Measurements from ENCODE around the gene VCAM1. TPM values are rescaled to one million over a fixed set of nuclear protein-coding genes. Genes with fewer than 3 reads are reported as not detected.

Gene VCAM1
- total RNA-seq, 1 experiment from 2014 or later = 0.08 TPM

DNA sequence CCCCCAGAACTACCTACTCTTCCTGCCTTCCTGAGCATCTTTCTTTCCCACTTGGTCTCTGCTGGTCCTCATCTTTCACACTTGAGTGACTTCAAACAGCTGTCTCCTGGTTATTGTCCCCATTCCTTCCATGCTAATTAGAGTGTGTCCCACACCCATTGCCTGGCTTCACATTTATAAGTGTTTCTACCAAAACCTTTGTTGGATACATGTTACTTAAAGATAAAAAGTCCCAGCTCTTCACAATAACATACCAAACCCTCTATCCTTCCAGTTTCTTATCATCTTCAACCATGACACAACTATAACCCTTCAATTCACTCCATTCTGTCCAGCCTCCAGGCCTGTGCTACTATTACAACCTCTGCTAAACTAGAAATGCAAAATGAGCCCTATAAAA lies 41.0 kb downstream of the VCAM1 start:
- ATAC-seq (no peak), DNase-seq (ENCODE audit: low read depth, low spot score) (no peak)
- intact Hi-C loops (cut with micrococcal nuclease; ENCODE audit: unreplicated experiment) = no loop called here
- CTCF ChIA-PET = no interaction called here
- POLR2A ChIA-PET = no interaction called here
- H3K9me3 ChIP-seq (ENCODE audit: control insufficient read depth, insufficient read depth, low read depth, low read length) = no peaks in the 10 kb centered on the region
- no peak overlapping the region for H3K4me3 ChIP-seq (ENCODE audit: low read depth in 2 of 2, low read length in 2 of 2)
- TF ChIP-seq SIN3A (IDR thresholded peaks at IDR 0.05; ENCODE audit: borderline replicate concordance, insufficient read depth, low read depth, low read length) = no peak
- TF ChIP-seq, protein P1, sequence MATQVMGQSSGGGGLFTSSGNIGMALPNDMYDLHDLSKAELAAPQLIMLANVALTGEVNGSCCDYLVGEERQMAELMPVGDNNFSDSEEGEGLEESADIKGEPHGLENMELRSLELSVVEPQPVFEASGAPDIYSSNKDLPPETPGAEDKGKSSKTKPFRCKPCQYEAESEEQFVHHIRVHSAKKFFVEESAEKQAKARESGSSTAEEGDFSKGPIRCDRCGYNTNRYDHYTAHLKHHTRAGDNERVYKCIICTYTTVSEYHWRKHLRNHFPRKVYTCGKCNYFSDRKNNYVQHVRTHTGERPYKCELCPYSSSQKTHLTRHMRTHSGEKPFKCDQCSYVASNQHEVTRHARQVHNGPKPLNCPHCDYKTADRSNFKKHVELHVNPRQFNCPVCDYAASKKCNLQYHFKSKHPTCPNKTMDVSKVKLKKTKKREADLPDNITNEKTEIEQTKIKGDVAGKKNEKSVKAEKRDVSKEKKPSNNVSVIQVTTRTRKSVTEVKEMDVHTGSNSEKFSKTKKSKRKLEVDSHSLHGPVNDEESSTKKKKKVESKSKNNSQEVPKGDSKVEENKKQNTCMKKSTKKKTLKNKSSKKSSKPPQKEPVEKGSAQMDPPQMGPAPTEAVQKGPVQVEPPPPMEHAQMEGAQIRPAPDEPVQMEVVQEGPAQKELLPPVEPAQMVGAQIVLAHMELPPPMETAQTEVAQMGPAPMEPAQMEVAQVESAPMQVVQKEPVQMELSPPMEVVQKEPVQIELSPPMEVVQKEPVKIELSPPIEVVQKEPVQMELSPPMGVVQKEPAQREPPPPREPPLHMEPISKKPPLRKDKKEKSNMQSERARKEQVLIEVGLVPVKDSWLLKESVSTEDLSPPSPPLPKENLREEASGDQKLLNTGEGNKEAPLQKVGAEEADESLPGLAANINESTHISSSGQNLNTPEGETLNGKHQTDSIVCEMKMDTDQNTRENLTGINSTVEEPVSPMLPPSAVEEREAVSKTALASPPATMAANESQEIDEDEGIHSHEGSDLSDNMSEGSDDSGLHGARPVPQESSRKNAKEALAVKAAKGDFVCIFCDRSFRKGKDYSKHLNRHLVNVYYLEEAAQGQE (IDR thresholded peaks at IDR 0.05; ENCODE audit: insufficient read depth in 1 of 2, low read depth in 2 of 2, low read length in 1 of 2) = no peak
- no peak for TF ChIP-seq TCF7L2 (IDR thresholded peaks at IDR 0.05; ENCODE audit: low read depth, low read length)
- TF ChIP-seq POLR2AphosphoS5 (IDR thresholded peaks at IDR 0.05; ENCODE audit: low read depth, low read length) = no peak
- TF ChIP-seq, protein P2, sequence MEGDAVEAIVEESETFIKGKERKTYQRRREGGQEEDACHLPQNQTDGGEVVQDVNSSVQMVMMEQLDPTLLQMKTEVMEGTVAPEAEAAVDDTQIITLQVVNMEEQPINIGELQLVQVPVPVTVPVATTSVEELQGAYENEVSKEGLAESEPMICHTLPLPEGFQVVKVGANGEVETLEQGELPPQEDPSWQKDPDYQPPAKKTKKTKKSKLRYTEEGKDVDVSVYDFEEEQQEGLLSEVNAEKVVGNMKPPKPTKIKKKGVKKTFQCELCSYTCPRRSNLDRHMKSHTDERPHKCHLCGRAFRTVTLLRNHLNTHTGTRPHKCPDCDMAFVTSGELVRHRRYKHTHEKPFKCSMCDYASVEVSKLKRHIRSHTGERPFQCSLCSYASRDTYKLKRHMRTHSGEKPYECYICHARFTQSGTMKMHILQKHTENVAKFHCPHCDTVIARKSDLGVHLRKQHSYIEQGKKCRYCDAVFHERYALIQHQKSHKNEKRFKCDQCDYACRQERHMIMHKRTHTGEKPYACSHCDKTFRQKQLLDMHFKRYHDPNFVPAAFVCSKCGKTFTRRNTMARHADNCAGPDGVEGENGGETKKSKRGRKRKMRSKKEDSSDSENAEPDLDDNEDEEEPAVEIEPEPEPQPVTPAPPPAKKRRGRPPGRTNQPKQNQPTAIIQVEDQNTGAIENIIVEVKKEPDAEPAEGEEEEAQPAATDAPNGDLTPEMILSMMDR (IDR thresholded peaks at IDR 0.05) = no peak
- no peak overlapping the region for H3K27ac ChIP-seq (ENCODE audit: low read length)
- H3K36me3 ChIP-seq (ENCODE audit: control insufficient read depth, insufficient read depth, low read length) = no peaks in the 10 kb centered on the region
- H3K4me1 ChIP-seq (ENCODE audit: control insufficient read depth, insufficient read depth, low read length) = no peaks in the 10 kb centered on the region
- BruUV-seq (replicated peaks) = no TSS peak
- H3K27me3 ChIP-seq (ENCODE audit: control insufficient read depth, insufficient read depth, low read length) = no peaks in the 10 kb centered on the region
- in situ Hi-C loops (cut with HindIII; ENCODE audit: low pct_unique_long_range_greater_than_20kb, low sequenced_read_pairs) = no loop called here

DNA sequence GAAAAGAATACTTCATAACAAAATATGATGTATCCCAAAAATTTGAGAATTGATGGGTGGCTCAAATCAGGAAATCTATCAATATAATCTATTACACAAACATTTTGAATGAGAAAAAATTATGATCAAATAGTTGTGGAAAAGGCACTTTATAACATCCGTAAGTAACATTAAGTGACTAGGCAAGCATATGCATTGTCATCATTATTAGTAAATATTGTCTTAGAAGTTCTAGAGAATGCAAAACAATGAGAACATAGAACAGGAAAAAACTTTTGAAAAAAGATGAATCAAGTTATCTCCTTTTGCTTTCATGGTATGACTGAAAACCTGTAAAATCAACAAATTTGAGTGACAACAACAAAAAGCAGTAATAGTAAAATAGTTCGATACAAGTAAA lies 42.9 kb downstream of the VCAM1 start:
- POLR2A ChIA-PET = no interaction called here
- CTCF ChIA-PET = no interaction called here
- H3K27ac ChIP-seq (ENCODE audit: low read length) = no peak overlapping the region
- no peaks in the 10 kb centered on the region for H3K9me3 ChIP-seq (ENCODE audit: control insufficient read depth, insufficient read depth, low read depth, low read length)
- ATAC-seq (no peak), DNase-seq (ENCODE audit: low read depth, low spot score) (no peak)
- H3K27me3 ChIP-seq (ENCODE audit: control insufficient read depth, insufficient read depth, low read length) = no peaks in the 10 kb centered on the region
- H3K36me3 ChIP-seq (ENCODE audit: control insufficient read depth, insufficient read depth, low read length) = no peaks in the 10 kb centered on the region
- no peaks in the 10 kb centered on the region for H3K4me1 ChIP-seq (ENCODE audit: control insufficient read depth, insufficient read depth, low read length)
- BruUV-seq (replicated peaks) = no TSS peak
- intact Hi-C loops (cut with micrococcal nuclease; ENCODE audit: unreplicated experiment) (no loop called here), in situ Hi-C loops (cut with HindIII; ENCODE audit: low pct_unique_long_range_greater_than_20kb, low sequenced_read_pairs) (no loop called here)
- no peak overlapping the region for H3K4me3 ChIP-seq (ENCODE audit: low read depth in 2 of 2, low read length in 2 of 2)
- TF ChIP-seq POLR2AphosphoS5 (IDR thresholded peaks at IDR 0.05; ENCODE audit: low read depth, low read length) (no peak), SIN3A (IDR thresholded peaks at IDR 0.05; ENCODE audit: borderline replicate concordance, insufficient read depth, low read depth, low read length) (no peak), TCF7L2 (IDR thresholded peaks at IDR 0.05; ENCODE audit: low read depth, low read length) (no peak)
- TF ChIP-seq, protein P1 (IDR thresholded peaks at IDR 0.05; ENCODE audit: insufficient read depth in 1 of 2, low read depth in 2 of 2, low read length in 1 of 2) = no peak
- TF ChIP-seq, protein P2 (IDR thresholded peaks at IDR 0.05) = no peak

All from Panc1 (cell line).